ENCODE measurements around the gene MRPL43.

Gene MRPL43

GRCh38 chr10:100968062-100968736 is 19.1 kb downstream of the MRPL43 start:
- no peak for DNase-seq (ENCODE audit: low read depth in 2 of 2)

- DNase-seq (ENCODE audit: low read depth in 2 of 2) = no peak
These were observed 20.0 kb downstream of the MRPL43 start for GRCh38 chr10:100967332-100967731.

- DNase-seq (ENCODE audit: low read depth in 2 of 2) = no peak
These were observed 20.4 kb downstream of the MRPL43 start for GRCh38 chr10:100966887-100967286.

GRCh38 chr10:100965820-100966219 is 21.5 kb downstream of the MRPL43 start:
- no peak for DNase-seq (ENCODE audit: low read depth in 2 of 2)

- DNase-seq (ENCODE audit: low read depth in 2 of 2) = no peak
These were observed 23.5 kb downstream of the MRPL43 start for GRCh38 chr10:100963826-100964225.

- DNase-seq (ENCODE audit: low read depth in 2 of 2) = no peak
These were observed 24.8 kb downstream of the MRPL43 start for GRCh38 chr10:100962351-100963080.

GRCh38 chr10:100960251-100960650 is 27.0 kb downstream of the MRPL43 start:
- DNase-seq (ENCODE audit: low read depth in 2 of 2) = no peak

- no peak for DNase-seq (ENCODE audit: low read depth in 2 of 2)
These were observed 38.4 kb downstream of the MRPL43 start for GRCh38 chr10:100948916-100949315.

GRCh38 chr10:100945754-100946153 is 41.5 kb downstream of the MRPL43 start:
- no peak for DNase-seq (ENCODE audit: low read depth in 2 of 2)

- no peak for DNase-seq (ENCODE audit: low read depth in 2 of 2)
These were observed 43.8 kb downstream of the MRPL43 start for GRCh38 chr10:100943508-100943907.

GRCh38 chr10:100942229-100942628 is 45.1 kb downstream of the MRPL43 start:
- no peak for DNase-seq (ENCODE audit: low read depth in 2 of 2)

GRCh38 chr10:100939763-100940344 is 47.4 kb downstream of the MRPL43 start:
- DNase-seq (ENCODE audit: low read depth in 2 of 2) = no peak
